Hematopoietic multipotent progenitor cell treated with erythropoietin and hydrocortisone succinate and interleukin-3 and kit ligand, for 6 days (in vitro differentiated cells): ENCODE measurements around the gene TMCC2.

Source experiments
- DNase-seq: peaks from one replicate; pipeline ENCODE4 v3.0.0-alpha.2; 2015

Gene TMCC2

DNA sequence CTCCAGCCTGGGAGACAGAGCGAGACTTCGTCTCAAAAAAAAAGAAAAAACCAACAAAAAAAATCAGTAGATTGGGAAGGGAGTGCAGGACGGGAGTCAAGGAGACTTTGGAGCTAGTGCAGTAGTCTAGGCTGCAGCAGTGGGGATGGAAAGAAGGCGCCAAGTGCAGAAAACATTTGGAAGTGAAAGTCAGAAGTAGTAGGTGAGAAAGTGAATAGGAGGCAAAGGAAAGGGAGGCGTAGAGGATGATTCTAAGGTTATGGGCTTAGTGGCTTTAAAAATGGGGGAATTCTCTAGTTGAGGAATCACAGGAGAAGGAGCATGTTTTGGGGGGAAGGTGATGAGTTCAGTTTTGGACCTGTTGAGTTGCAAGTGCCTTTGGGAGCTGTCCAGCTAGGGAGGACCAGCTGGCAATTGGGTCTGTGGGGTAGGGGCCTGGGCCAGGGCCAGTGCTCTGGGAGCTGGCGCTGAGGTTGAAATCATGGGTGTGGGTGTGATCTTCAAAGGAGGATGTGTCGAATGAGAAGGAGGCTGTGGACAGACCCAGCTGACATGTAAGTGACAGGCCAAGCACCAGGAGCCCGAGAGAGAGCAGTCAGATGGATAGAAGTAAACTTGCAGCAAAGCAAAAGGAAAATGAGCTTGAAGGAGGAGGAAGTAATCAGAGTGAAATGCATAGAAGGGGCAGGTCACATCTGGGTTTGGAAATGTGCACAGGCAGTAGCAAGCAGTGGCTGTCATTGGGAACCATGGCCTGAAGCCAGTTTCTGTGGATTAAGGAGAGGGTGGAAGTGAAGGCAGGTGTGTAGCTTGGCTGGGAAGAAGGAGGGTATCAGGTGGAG is 15.8 kb downstream of the TMCC2 start:
- no peak for DNase-seq

DNA sequence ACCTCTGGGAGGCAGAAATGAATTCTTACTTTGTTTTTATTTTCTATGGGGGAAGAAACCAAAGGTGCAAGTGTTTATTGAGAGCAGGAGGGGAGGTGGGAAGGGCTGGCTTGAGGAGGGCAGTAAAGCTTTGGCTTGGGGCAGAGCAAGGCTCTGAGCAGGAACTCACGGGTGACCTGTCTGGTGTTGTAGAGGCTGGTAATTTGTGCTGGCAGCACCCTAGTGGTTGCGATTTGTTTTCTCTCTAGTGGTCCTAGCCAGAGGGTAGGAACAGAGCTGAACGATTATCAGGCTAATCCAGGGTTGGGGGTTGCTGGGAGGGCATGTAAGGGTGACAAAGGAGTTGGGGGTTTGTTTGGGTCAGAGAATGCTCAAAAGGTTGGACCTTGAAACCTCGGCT is 16.6 kb downstream of the TMCC2 start:
- DNase-seq: no peak

DNA sequence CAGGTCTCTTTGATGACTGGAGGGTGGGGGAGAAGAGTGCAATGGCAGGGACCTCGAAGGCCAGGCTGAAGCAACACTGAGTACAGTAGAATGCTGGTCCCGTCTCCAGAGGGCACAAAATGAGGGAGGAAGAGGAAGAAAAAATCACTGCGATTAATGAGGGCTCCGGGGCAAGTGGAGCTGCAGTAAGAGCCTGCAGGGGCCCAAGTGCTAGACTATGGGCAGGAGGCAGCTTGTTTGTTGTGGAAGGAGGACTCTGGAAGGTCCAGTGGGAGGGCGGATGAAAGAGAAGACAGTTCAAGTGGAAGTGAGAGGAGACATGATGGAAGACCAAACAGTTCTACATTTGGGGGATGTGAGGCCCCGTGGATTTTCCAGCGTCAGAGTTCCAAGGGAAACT is 17.4 kb downstream of the TMCC2 start:
- no peak for DNase-seq

DNA sequence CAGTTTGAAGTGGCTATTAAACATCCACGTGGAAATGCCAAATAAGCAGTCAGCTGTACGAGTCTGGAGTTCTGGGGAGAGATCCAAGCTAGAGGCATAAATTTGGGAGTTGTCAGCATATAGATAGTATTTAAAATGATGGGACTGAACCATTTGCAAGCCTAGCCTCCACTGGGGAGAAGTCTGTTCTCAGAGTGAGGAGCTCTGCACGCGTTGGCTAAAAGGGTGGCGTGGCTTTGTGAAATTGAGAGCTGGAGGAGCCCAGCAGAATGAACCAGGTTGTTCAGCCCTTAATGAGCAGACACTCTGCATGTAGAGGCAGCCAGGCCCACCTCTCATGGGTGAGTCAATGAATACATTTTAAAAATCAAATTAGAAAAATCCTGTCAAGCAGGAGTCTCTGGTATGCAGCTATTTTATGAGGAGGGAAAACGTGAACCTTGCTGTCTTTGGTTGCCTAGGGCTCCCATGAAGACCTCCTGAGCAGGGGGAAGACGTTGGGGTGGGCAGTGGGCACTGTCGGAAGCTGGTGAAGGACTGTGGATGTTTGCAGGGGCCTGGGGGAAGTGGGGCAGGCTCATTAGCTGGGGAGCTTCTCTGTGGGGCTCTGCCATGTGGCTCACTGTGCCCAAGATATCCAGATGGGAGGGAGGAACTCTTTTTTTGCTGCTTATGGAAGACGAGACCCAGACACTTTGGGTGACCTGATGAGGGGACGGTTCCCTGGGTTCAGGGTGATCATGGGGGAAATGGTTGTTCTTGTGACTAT is 18.8 kb downstream of the TMCC2 start:
- no peak for DNase-seq

DNA sequence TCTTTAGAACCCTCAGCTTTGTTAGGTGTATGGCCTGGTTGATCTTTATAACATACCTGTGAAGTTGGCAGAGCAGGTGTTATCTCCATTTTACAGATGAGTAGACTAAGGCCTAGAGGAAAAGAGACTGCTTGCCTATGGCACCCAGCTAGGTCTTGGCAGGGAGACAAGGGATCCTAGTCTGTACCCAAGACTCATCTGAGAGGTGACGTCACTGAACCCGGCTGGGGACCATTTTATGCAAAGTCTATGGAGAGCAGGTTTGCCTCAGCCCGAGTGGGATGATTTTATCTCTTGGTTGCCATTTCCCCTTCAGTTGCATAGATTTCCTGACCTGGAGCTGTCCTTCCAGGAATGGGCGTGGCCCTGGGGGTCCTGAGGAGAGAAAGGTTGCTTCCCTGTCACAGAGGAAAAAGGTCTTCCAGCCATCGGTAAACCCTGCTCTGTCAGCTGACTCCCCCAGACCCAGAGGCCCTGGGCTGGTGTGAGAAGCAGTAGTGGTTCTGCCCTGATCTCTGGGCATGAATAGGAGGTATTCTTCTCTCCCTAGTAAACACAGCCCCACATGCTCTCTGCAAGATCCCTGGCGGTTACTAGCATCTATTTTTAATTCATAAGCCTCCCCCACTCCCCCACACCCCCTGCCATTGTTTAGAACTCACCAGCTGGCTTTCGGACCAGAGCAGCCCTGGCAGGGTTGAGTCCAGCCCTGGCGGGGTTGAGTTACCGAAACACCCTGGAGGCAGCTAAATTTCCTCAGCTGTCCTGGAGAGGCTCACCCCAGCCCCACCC is 19.6 kb downstream of the TMCC2 start:
- no peak for DNase-seq

DNA sequence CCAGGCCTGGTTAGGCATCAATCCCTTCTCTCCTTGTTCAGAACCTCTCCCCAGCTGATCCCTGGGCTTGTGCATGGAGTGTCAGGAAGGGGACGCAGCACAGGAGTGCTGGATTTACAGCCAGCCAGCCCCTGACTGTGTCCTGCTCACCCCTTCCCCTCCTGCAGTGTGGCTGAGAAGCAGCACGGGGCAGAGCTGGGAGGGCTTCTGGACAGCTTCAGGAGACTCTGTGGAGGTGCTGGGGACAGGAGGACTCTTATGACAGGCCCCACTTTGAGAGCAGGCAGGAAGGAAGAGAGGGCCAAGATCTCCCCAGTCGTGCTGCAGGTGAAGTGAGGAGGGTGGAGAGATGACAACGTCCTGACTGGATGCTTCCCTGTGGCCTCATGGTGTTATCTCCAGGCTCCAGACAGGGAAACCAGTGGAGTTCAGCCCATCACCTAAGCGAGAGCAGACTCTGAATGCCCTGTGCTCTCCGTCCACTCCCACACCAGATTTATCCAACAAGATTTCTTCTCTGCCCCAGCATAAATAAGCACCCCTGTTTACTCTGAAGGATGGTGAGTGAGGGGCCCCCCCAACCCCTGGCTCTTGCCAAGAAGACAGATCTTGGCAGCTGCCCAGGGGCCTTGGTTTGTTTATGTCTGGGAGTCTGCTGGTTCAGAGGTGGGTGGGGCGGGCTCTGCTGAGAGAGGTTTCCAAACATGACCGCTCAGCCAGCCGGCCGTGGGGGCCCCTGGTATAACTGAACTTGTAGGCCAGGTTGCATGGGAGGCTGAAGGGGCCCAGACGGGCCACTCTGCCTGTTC is 21.3 kb downstream of the TMCC2 start:
- DNase-seq: peak; percentile 76

DNA sequence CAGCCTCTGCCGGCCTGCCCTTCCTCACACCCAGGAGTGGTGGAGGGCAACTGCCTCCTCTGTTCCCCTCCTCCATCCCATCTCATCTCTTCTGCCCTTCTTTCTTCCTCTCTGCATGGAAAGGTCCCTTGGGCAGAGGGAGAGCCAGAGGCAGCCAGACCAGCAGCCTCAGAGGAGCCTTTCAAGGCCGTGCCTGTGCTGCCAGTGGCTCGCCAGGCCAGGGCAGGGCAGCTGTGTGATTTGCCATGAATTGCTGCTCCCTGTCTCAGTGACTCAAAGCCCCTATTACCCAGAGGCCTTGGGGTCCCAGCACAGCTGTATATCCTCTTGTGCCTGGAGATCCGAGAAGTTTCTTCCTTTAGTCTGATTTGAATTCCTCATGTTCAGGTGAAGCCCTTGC is 21.9 kb downstream of the TMCC2 start:
- DNase-seq: no peak

DNA sequence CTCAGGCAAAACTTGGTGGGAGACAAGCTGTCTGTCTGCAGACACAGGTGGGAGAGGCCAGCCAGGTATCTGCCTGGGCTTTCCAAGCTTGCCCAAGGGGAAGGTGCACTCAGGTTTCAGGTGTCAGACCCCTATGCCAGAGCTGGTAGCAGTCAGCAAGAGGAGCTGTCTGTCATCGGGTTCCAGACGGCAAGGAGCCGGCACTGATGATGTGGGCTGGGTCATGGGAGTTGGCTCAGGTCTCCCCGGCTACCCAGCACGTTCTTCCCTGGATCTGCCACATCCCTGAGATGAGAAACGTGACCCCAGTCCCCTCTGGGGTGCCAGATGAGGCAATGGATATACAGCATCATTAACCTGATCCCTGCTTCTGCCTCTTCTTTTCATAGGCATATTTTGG is 23.0 kb downstream of the TMCC2 start:
- DNase-seq: no peak

DNA sequence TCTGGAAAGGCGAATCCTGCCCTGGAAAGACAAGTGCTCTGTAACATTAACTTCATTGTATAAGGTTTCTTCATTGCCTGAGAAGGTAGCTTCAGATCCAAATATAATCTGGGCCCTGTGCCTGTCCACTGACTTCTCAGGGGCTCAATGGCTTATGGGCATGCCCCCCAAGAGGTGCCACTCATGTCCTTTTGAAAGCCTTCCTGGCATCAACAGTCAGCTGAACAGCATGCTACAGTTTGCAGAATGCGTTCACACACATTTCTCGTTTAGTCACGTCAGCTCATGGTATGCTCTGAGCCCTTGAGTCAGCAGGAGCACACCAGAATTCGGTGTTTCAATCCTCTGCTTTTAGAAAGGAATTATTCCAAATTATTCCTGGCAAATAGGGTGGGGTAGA is 23.8 kb downstream of the TMCC2 start:
- DNase-seq: no peak

DNA sequence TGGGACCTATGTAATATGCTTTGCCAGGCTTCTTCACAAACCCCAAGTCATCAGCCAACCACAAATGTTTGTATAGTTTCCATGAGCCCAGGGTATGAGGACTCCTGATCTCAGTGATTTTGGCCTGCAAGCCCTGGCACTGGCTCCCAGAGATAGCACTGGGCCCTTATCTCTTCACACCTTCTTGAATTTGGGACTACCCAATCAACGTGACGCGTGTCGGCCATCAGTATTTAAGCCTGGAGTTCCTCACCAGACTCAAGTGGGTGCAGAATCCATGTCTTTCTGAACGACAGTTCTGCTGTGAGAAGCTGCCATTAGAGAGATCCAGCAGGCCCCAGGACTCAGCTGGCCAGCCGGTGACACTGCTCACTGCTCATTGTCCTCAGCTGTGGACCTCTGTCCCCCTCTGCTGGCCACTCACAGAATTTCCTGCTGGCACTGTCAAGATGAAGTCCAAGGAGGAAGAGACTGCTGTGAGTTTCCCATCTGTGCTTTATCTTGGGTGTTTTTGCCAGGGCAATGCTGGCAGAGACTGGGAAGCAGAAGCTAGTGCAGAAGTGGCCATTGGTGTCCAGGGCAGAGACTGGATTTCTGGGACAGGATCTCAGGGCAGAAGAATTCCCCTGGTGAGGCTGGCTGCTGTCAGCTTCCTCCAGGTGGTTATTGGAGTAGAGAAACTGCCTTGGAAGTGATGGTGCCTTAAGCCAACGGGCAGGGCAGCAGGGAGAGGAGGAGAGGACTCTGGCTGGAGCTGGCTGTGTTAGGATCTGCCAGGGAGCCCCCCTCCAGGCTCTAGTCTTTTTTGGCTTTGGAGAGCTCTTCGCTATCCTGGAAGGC is 28.4 kb downstream of the TMCC2 start:
- peak; percentile 97 for DNase-seq

DNA sequence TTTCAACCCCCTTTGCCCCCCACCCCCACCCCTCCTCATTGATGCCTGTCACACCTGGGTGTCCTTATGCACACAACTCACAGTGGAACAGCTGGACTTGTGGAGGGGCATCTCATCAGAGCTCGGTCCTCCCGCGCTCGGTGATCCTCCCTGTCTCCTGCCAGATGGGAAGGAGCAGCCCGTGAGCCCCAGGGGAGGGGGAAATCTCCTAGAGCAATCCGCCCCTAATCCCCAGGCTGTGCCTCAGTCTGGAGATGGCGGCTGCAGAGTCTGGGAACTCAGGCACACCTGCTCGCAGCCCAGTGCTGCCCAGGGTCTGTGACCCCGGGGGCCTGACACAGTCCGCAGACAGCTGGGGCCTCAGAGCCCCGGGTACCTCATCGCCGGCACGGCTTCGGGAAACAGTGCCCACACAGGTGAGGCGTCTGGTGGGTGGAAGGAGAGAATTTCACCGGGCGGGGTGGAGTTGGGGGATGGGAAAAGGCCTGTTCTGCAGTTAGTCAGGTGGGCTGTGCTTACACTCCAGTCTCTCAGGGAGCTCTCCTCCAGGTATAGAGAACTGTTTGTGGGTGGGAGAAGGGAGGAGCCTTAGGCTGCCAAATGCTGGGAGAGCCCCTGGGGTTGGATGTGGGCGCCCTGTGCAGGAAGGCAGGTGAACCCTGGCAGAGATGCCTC is 29.3 kb downstream of the TMCC2 start:
- DNase-seq: no peak

DNA sequence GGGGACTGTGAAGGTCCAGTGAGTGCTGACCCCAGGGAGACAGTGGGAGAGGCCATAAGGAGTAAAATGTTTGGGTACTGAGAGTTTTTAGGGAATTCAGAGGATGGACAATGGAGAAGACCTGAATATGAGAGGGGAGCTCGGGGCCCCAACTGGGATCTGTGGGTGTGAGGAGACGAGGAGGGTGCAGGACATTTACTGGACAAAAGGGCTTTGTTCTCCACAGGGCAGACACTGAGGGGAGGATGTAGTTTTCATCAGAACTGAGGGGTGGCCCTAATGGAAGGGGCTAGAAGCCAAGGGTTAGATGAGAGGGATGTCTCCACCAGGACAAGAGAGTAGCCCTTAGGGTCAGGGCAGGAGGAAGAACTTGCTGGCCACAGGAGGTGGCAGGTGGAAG is 30.0 kb downstream of the TMCC2 start:
- DNase-seq: no peak

DNA sequence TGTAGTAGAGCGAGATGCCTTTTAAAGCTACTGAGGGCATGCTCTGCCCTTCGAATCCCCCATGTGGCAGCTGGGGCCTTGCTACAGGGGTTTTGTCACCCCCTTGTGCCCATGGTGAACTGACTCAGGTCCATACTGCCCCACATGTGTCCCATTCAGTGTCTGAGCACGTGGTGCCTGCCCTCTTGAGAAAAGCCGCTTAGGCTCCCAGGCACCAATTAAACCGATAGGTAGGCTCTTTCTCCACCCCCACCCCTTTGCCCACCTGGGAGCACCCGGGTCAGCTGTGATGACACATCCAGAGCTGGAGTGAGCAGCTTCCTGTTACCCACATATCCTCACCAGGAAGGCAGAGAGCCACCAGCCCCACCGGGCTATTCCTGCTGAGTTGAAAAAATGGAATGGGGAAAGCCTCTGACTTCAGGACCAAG is 30.5 kb downstream of the TMCC2 start:
- peak; percentile 21 for DNase-seq

DNA sequence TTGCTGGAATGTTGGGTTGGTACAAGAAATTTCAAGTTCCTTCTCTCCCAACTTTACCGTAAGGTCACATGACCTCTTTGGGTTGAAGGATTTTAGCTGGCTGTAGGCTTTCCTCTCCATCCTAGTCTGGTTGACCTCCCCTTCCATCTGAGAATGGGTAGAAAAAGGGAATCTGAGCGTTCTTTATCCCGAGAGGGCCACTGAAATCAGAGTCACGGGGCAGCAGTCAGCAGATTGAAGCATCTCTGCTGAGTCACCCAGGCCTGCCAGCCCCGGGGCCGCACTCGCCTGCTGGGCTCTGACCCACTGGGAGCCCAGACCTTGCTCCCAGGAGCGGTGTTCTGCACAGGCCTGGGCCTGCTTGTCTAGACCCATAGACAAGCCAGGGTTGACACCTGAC is 31.0 kb downstream of the TMCC2 start:
- DNase-seq: no peak

DNA sequence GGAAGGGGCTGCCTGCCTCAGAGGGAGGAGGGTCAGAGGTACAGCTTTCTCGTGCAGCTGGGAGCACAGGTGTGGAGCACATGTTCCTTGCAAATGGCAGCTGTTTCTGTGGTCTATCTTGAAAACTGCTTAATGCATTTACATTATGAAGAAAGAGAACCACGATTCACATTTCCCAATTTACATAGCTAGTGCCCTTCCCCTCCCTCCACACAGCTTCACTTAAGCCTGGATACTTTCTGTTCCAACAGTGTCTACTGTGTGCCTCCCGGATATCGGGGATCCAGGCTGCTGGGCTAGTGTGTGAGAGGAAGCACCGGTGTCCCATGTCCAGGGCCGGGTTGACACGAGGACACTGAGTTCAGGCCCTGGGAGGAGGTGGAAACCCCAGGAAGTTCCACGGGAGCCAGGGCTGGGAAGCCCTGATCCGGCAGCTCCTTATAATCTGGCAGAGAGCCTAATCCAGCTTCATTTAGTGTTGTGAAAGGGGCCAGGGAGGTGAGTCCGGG is 31.6 kb downstream of the TMCC2 start:
- peak; percentile 30 for DNase-seq

DNA sequence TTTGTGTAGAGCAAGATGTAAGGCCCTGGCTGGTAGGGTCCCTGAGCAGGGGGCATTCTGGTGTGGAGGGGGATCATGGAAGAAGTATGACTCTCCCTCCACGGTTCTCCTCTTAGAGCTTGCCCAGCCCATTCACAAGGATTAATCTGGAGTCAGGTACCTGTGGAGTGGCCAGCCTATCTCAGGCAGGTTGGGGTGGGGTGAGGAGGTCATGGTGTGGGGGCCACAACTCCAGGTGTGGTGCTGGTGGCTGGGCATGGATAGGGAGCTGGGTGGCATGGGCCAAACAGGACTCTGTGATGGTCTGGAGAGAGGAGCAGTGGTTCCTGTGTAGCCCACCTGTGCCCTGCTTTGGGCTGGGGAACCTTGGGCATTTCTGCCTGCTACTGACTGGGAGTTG is 32.3 kb downstream of the TMCC2 start:
- no peak for DNase-seq

DNA sequence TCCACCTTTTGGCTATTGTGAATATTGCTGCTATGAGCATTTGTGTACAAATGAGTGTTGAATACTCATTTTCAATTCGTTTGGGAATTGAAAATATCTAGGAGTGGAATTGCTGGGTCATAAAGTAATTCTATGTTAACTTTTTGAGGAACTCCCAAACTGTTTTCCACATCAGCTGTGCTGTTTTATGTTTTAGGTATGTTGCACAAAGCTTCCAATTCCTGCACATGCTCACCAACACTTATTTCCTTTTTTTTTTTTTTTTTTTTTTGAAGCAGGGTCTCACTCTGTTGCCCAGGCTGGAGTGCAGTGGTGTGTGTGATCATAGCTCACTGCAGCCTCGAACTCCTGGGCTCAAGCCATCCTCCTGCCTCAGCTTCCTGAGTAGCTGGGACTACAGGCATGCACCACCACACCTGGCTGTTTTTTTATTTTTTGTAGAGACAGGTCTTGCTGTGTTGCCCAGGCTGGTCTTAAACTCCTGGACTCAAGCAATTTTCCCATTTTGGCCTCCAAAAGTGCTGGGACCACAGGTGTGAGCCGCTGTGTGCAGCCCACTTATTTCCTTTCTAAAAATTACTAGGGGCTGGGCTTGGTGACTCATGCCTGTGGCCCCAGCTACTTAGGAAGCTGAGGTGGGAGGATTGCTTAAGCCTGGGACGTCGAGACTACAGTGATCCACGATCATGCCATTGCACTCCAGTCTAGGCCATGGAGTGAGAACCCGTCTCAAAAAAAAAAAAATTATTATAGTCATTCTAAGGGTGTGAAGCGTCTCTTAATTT is 33.4 kb downstream of the TMCC2 start:
- peak; percentile 42 for DNase-seq

DNA sequence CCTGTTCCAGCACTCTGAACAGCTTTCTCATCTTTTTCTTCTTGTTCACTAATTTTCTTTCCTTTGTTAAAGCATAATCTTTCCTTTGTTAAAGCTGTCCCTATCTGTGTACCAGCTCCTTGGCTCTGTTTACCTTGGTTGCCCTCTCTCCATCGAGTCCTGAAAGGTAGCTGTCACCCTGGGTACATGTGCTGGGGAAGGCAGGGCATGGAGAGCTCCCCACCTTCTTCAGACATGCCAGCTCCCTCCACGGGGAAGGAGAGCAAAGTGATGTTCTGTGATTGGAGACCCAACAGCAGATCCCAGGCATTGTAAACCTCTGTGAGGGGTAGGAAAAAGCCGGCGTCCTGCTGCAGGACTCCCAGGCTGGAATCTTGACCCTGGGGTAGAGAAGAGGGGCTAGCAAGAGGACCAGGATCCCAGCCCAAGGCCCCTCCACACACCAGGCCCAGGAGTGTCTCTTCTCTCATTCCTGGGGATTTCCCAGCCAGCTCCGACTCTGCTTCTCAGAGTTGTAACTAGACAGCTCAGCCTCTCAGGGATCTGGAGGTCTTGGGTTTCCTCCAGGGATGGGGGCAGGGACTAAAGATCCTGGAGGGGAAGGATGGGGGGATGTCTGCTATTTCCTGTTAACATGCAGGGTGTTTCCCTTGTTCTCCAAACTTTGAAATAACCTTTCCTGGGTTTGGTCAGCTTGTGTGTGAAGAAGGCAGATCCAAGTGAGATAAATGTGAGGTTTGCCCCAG is 34.4 kb downstream of the TMCC2 start:
- no peak for DNase-seq

DNA sequence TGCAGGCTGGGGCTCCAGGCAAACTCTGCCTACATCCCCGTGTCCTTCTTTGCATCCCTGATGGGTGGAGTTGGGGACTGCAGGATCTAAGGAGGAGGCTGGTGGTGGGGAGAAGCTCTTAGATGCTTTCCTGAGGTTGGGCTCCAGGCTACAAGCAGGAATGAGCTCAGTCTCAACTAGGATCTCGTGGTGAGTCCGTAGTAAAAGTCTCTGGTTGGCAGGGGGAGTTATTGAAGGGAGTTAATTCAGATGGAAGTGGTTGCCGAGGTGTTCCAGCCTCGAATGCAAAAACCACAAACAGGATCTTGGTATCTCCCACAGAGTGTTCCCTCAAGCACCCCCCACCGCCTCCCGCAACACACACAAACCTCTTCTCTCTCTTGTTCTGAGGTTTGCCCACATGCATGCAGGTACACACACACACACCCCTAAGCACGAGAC is 35.0 kb downstream of the TMCC2 start:
- DNase-seq: peak; percentile 21
